Panc1 (cell line): ENCODE measurements around the gene BICD2. TPM values are rescaled to one million over a fixed set of nuclear protein-coding genes. Genes with fewer than 3 reads are reported as not detected.

Source experiments
- ATAC-seq: fragments of 200-7000 bp; cut with Tn5 transposase; 2 replicates; pipeline ENCODE4 v1.9.1; 2020; ENCODE audit warnings: mild to moderate bottlenecking, moderate library complexity
- BruUV-seq: library from RNA; stranded (reverse); fragments of 400-500 nt; replicated peaks from 2 replicates; lab custom pipeline; 2021; lab: Mats Ljungman, UMichigan
- CTCF ChIA-PET: fragments of 300-600 bp; sonication (Branson Sonifier 250); formaldehyde crosslinking; loops from one replicate; lab custom pipeline; 2022; ENCODE audit warnings: antibody characterized with exemption; lab: Charles Lee
- POLR2A ChIA-PET: fragments of 300-600 bp; sonication (Branson Sonifier 250); formaldehyde crosslinking; loops from one replicate; lab custom pipeline; 2022; ENCODE audit warnings: antibody characterized with exemption; lab: Charles Lee
- DNase-seq: peaks from one replicate; pipeline ENCODE4 v3.0.0-alpha.2; 2010; ENCODE audit warnings: low read depth, low spot score
- H3K27ac ChIP-seq: 2 replicates; pipeline ENCODE4 v1.5.1; 2011; ENCODE audit warnings: mild to moderate bottlenecking, low read length, inconsistent platforms
- H3K27me3 ChIP-seq: fragments of 200-500 bp; sonication (Bioruptor generic); 2 replicates; pipeline ENCODE4 v1.6.0; 2014; ENCODE audit warnings: low read length, inconsistent platforms; ENCODE audit not compliant: control insufficient read depth, insufficient read depth
- H3K36me3 ChIP-seq: fragments of 200-500 bp; sonication (Bioruptor generic); 2 replicates; pipeline ENCODE4 v1.5.1; 2014; ENCODE audit warnings: inconsistent platforms, mild to moderate bottlenecking, low read length, moderate library complexity; ENCODE audit not compliant: control insufficient read depth, insufficient read depth
- H3K4me1 ChIP-seq: 2 replicates; pipeline ENCODE4 v1.5.1; 2011; ENCODE audit warnings: inconsistent platforms, mild to moderate bottlenecking, low read length, moderate library complexity; ENCODE audit not compliant: control insufficient read depth, insufficient read depth
- H3K4me3 ChIP-seq, 2 experiments: 2 replicates each; pipeline ENCODE4 v1.5.1; 2011 to 2012; ENCODE audit warnings: low read depth in 2 of 2, low read length in 2 of 2, mild to moderate bottlenecking in 2 of 2, inconsistent platforms in 1 of 2, moderate library complexity in 1 of 2
- H3K9me3 ChIP-seq: fragments of 200-500 bp; sonication (Bioruptor generic); 2 replicates; pipeline ENCODE4 v1.5.1; 2014; ENCODE audit warnings: low read depth, mild to moderate bottlenecking, inconsistent platforms, low read length, moderate library complexity; ENCODE audit not compliant: control insufficient read depth, insufficient read depth
- CTCF ChIP-seq: fragments of 450-650 bp; IDR thresholded peaks from 2 replicates; pipeline ENCODE4 v1.5.1; 2017; ENCODE audit warnings: mild to moderate bottlenecking
- POLR2AphosphoS5 ChIP-seq: IDR thresholded peaks from 2 replicates; pipeline ENCODE4 v1.6.1; 2012; ENCODE audit warnings: mild to moderate bottlenecking, low read depth, low read length, moderate library complexity
- REST ChIP-seq, 2 experiments: IDR thresholded peaks; 2 replicates each; pipeline ENCODE4 v1.6.1; 2011 to 2012; ENCODE audit warnings: low read depth in 2 of 2, control low read depth in 1 of 2, low read length in 1 of 2, mild to moderate bottlenecking in 1 of 2, moderate library complexity in 1 of 2; ENCODE audit not compliant: insufficient read depth in 1 of 2
- SIN3A ChIP-seq: IDR thresholded peaks from 2 replicates; pipeline ENCODE4 v1.6.1; 2012; ENCODE audit warnings: low read depth, mild to moderate bottlenecking, low read length, moderate library complexity, borderline replicate concordance; ENCODE audit not compliant: insufficient read depth
- TCF7L2 ChIP-seq: IDR thresholded peaks from 2 replicates; pipeline ENCODE4 v1.6.1; 2011; ENCODE audit warnings: mild to moderate bottlenecking, low read depth, low read length, inconsistent platforms
- in situ Hi-C: cut with HindIII; loops from 2 replicates; pipeline ENCODE4 v1.10.0; 2016; ENCODE audit warnings: low sequenced_read_pairs, low pct_unique_long_range_greater_than_20kb
- intact Hi-C: fragments of 100-400 bp; cut with micrococcal nuclease; formaldehyde crosslinking; loops from one replicate; pipeline ENCODE4 v1.10.0; 2022; ENCODE audit not compliant: unreplicated experiment
- total RNA-seq: library from RNA; stranded (reverse); gene quantifications from one replicate; pipeline ENCODE4 v1.2.1, GENCODE V29; 2021; ENCODE audit not compliant: unreplicated experiment

BICD2 gene
- total RNA-seq, 1 experiment from 2014 or later: 17.3 TPM

- in situ Hi-C loops: no loop called here
- DNase-seq: no peak
Observed at GRCh38 chr9:92745331-92745730, 19.3 kb downstream of the BICD2 start.

GRCh38 chr9:92740969-92741368 lies 23.7 kb downstream of the BICD2 start:
- no peaks in the 10 kb centered on the region for H3K27me3 ChIP-seq
- ATAC-seq (no peak), DNase-seq (no peak)
- H3K27ac ChIP-seq: no peak overlapping the region
- no TSS peak for BruUV-seq
- intact Hi-C loops: no loop called here
- POLR2A ChIA-PET: interaction anchor here (1.0 kb wide), 1 partner anchor 10 kb away, joined by 6 read pairs; no protein-coding TSS in a partner anchor
- H3K36me3 ChIP-seq: no peaks in the 10 kb centered on the region
- H3K9me3 ChIP-seq: no peaks in the 10 kb centered on the region
- no peak overlapping the region for H3K4me3 ChIP-seq
- in situ Hi-C loops: no loop called here
- CTCF ChIA-PET: interaction anchor here (0.6 kb wide), 1 partner anchor 332 kb away, joined by 4 read pairs; no protein-coding TSS in a partner anchor
- no peaks in the 10 kb centered on the region for H3K4me1 ChIP-seq
- TF ChIP-seq REST (IDR thresholded peaks at IDR 0.05; ENCODE audit: insufficient read depth in 1 of 2, low read depth in 2 of 2, low read length in 1 of 2): no peak
- no peak for TF ChIP-seq CTCF
- no peak for TF ChIP-seq POLR2AphosphoS5
- no peak for TF ChIP-seq SIN3A
- no peak for TF ChIP-seq TCF7L2

More at GRCh38 chr9:92745331-92745730, 19.3 kb downstream of the BICD2 start:
- no peak overlapping the region for H3K27ac ChIP-seq
- H3K4me1 ChIP-seq: no peaks in the 10 kb centered on the region
- ChIA-PET POLR2A (no interaction called here), CTCF (no interaction called here)
- intact Hi-C loops: no loop called here
- ATAC-seq: no peak
- no peaks in the 10 kb centered on the region for H3K36me3 ChIP-seq
- no peaks in the 10 kb centered on the region for H3K27me3 ChIP-seq
- H3K9me3 ChIP-seq: no peaks in the 10 kb centered on the region
- no TSS peak for BruUV-seq
- H3K4me3 ChIP-seq: no peak overlapping the region
- TF ChIP-seq POLR2AphosphoS5 (no peak), CTCF (no peak), REST (IDR thresholded peaks at IDR 0.05; ENCODE audit: insufficient read depth in 1 of 2, low read depth in 2 of 2, low read length in 1 of 2) (no peak), SIN3A (no peak), TCF7L2 (no peak)
